Hematopoietic multipotent progenitor cell (in vitro differentiated cells): ENCODE results near the gene LRP1B. TPM values are rescaled to one million over a fixed set of nuclear protein-coding genes. Genes with fewer than 3 reads are reported as not detected.

ENCODE experiments used
- DNase-seq, 3 donors: peaks; one replicate each; pipeline ENCODE4 v3.0.0-alpha.2; 2011 to 2015; ENCODE audit warnings: low read depth in 2 of 3, low spot score in 2 of 3
- total RNA-seq: library from RNA; depleted of rRNA; stranded (reverse); fragments of >200 nt; gene quantifications from one replicate; pipeline ENCODE4 v1.2.3, GENCODE V29; 2012

The LRP1B gene
- total RNA-seq, 1 donor, result under 0.01 TPM

- DNase-seq, result peak in 2 of 3 donors; percentile 2 to 67
These were observed 596.0 kb downstream of the LRP1B start for GRCh38 chr2:141534666-141535362.

DNA sequence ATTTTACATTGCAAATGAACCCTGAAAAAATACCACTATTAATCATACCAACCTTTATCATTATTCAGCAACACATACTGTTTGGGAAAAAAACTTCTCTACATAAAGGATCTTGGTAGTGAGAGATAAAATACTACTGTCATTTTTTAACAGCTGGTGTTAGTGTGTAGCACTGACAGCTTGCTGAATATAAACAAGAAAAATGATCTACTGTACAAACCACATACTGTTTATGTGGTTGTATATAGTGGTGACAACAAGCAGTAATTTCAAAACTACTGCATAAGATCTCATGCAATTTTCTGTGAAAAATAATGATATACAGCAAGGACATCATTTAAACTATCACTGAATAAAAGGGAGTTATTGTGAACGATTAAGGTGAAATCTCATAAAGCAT, 601.2 kb downstream of the LRP1B start:
- peak in 1 of 3 donors; percentile 10 for DNase-seq

DNA sequence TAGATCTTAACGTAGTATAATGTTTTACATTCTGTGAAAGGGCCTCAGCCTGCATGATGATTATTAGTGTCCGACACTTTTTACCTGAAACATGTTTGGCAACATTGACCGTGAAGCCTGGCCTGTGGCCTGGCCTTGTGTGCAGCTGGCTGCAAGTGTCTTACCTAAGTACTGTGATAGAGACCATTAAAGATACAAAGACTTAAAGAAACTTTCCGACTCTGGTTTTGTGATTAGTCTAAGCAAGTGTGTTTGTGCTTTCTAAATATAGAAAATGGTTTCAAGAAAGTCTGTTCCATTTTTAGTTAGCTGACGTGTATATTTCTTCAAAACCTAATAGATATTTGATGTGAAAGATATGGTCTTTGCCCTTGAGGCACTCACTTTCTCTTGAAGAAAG, 601.8 kb downstream of the LRP1B start:
- no peak for DNase-seq

DNA sequence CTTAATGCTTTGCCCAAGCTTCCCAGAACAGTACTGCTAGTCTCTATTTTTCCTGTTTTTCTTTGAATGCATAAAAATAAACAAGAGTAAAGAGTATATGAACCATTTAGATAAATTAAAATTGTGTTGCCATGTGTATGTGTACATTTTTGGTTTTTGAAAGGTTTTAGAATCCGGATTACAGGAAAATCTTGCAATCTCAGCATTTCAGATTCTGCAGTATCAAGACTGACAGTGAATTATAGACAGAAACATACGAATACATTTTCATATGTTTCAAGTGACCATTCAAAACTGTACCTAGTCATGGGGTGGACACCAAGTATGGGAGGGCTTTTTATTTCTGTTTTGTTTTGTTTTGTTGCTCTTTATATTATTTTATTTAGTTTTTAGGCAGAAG, 604.1 kb downstream of the LRP1B start:
- DNase-seq, result no peak

DNA sequence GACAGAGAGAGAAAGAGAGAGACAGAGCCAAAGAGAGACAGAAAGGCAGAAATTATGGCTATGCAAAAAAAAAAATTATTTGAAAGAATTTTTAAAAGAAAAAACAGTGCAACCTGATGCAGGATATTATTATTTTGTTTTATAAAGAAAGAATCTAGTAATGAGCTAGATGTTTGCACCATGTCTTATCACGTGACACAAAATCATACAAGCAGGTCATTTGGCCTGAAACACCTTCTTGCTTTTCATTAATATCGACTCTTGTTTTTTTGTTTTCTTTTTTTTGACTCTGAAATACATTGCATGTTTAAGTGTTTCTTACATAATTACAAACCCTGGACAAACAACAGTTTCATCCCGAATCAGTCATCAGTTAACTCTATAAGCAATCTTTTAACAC, 606.0 kb downstream of the LRP1B start:
- DNase-seq, result no peak

DNA sequence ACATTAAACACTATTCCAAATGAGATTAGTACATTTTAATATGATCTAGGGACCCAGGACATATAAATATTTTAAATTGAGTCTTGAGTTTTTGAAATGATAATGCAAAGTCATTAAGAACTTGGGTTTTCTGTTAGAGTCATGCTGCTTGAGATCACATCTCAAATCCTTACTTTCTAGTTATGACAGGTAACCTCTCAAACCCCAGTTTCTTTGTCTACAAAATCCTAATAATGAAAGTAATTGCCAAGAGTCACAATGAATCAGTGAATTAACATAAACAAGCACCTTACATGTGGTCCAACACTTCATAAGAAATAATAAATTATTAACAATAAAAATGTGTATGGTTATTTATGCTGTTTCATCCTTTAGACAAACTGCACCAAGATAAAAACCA, 607.6 kb downstream of the LRP1B start:
- DNase-seq, result no peak

DNA sequence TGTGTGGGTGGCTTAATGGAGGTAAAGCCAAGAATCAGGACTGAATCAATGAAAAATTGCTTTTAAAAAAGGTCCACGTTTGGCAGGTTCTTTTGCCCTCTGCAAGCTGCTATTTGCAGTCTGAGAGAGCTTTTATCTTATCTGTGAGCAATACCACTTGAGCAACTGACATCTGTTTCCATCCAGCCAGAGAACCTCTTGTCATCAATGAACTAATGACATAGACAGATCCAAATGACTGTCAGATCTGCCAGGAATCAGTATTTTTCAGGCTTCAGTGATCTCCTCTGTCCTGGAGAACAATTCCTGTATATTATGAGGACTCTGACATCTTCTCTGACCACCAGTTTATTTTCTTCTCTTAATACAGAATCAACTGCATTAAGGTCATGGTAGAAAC, 608.1 kb downstream of the LRP1B start:
- no peak for DNase-seq

DNA sequence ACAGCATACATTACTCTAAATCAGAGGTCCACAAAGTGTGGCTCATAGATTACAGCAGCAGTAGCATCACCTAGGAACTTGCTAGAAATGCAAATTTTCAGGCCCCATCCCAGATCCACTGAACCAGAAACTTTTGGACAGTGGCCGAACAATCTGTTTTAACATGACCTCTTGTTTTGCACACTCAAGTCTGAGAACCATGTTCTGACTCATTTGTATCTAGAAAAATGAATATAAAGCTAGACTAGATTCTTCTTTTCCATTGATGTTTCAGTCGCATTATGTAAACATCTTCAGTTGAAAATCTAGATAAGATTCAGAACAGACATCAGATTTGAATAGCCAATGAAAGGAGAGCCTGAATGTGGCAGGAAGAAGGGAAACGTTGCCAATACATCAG, 608.8 kb downstream of the LRP1B start:
- no peak for DNase-seq

GRCh38 chr2:141519906-141520305, 610.9 kb downstream of the LRP1B start:
- no peak for DNase-seq

- no peak for DNase-seq
These were observed 612.9 kb downstream of the LRP1B start for GRCh38 chr2:141517852-141518421.

- DNase-seq, result no peak
These were observed 613.5 kb downstream of the LRP1B start for GRCh38 chr2:141517180-141517851.

- no peak for DNase-seq
These were observed 614.9 kb downstream of the LRP1B start for GRCh38 chr2:141515931-141516330.

DNA sequence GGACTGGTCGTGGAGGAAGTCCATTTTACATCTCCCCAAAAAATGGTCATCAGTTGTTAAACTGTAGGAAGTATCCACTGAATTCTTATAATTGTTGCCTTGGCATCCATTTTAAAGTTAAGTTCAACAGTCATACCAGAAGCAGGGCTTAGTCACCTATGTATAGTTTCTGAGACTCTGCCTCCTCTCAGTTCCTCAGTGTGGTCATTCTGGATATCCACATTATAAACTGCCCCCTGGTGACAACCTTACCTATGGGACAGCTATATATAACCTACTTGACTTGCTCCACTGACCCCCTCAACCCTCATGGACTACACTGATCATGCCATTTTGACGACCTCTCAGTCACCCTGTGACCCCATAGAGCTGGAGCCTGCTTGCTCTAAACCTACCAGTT, 617.0 kb downstream of the LRP1B start:
- DNase-seq, result no peak

DNA sequence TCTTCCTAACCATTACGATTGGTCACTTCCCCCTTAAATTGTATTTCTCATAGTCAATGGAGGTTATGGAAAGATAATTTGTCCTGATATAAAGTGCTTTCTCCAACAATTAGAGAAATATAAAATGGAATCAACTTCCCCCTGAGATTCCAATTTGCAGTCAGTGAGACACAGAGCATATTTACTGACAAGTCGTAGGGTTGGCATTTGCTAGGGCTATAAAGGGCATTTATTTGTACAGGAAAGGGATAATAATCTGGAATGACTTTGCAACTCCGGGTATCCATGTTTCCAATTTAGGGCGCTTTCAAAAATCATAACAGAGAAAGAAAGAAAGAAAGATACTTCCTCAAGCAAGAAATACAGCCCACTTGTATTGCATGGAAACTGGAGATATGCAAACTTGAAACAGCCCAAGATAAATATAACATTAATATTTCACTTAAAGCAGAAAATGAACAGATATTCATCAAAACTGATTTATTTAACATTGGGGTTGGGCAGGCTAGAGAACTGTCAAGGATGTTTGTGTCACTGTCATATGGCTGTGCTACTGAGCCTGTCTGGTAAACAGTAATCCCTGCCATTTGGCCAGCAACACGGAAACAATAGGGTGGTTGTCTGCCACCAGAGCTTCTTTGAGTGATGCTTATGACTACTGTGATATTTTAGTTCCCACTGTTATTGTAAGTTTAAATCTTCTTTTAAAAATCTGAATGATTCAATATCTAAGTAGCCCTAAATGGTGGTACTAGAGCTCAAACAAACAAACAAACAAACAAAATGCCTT, 621.8 kb downstream of the LRP1B start:
- DNase-seq, result no peak

- no peak for DNase-seq
These were observed 622.6 kb downstream of the LRP1B start for GRCh38 chr2:141508086-141508752.

- no peak for DNase-seq
These were observed 624.7 kb downstream of the LRP1B start for GRCh38 chr2:141506135-141506534.

DNA sequence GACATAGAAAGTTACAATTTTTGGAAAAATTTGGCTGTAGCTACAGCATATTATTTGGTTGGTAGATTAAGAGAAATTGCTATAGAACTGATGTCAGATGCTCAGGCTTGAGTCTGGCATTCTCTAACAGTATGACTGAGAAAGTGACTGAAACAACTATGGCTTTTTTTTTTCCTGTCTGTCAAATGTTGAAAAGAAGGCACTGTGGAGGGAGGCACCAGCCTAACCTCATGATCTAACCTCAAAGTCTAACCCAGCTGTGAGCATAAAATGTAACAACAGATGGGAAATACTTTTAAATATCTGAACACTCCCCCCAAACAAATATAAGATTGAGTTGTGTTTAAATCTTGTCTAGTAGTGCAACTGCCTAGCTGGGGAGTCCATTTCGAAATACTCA, 629.1 kb downstream of the LRP1B start:
- DNase-seq, result peak in 1 of 3 donors; percentile 8

GRCh38 chr2:141499123-141499522, 631.7 kb downstream of the LRP1B start:
- DNase-seq, result no peak

- no peak for DNase-seq
These were observed 632.3 kb downstream of the LRP1B start for GRCh38 chr2:141498561-141498960.

GRCh38 chr2:141497272-141497671, 633.5 kb downstream of the LRP1B start:
- peak in 2 of 3 donors; percentile 9 to 19 for DNase-seq

DNA sequence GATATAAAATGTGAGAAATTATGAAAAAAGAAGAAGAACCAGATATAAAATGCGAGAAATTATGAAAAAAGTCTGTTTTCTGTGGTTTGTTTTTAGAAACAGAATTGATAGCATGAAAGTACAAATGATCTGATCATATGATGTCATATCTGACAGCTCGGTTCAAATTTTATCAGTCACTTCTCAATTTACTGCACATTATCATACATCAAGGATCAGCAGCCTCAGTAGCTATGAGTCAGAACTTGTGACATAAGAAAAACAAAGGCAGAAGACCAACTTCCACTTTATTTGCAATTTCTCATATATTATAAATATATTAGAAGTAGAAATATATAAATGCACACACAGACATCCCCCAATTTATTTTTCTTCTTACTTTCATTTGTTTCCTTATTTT, 634.0 kb downstream of the LRP1B start:
- peak in 1 of 3 donors; percentile 0 for DNase-seq
